Embryonic facial prominence (tissue), 1 donor: Measurements from ENCODE around the gene OR4D9.

Source experiments
- DNase-seq: peaks from one replicate; pipeline ENCODE4 v3.0.0-alpha.2; 2016; ENCODE audit errors: extremely low spot score

The OR4D9 gene

DNA sequence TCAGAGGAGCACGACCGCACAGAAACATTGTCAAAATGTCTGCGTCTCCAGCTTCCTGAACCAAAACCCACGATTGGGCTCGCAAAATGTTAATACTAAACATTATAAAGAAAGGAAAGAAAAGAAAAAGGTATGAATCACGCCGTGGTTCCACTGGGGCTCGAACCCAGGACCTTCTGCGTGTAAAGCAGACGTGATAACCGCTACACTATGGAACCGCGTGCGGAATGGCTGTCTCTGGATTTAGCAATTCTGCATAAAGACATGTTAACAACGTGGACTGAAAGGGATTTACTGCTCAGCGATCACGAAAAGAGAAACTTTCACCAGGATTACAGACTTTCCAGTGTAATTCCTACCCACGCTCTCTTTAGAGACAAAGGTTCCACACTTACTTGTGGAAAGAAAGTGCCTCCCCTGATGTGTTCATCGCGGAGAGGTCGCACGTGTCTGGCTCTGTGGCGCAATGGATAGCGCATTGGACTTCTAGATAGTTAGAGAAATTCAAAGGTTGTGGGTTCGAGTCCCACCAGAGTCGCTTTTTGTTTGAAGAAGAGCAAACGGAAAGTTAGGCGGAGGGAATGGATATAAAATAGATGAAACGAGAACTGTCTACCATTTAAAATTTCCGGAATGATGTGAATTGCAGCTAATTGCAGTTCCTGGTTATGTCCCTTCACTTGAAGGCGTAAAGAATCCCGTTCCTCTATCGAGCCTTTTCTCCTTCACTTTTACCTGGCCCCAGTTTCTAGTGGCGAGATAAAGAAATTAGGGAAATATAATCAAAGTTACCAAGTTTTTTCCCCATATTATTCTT, 39.7 kb downstream of the OR4D9 start:
- peak; percentile 83 for DNase-seq

DNA sequence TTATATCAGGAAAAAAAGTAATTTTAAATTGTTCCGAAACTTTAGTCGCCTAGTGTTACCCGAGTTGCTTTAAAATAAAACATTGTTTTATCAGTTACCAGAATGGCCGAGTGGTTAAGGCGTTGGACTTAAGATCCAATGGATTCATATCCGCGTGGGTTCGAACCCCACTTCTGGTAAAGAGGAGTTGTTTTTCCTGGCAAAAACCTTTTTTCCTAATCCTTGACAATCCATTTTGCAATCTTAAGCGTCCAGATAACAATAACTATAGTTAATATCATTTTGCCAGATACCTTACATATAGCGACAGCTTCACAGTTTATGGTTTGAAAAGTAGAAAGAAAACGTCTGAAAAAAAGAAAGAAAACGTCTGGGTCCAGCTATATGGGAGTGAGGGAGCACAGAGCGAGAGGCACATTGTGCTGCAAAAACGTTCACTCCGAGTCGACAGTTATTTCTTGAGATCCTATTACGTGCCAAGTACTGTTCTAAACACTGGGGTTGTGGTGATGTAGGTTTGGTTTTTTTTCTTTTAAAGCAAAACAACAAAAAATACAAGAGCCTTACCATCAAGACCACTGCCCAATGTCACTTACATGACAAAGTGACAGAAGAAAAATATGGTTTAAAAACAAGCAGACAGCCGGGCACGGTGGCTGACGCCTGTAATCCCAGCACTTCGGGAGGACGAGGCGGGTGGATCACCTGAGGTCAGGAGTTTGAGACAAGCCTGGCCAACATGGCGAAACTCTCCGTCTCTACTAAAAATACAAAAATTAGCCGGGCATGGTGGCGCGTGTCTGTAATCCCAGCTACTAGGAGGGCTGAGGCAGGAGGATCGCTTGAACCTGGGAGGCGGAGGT, 40.6 kb downstream of the OR4D9 start:
- DNase-seq: peak; percentile 50

- no peak for DNase-seq
Measured at GRCh38 chr11:59552844-59553243, 41.5 kb downstream of the OR4D9 start.

DNA sequence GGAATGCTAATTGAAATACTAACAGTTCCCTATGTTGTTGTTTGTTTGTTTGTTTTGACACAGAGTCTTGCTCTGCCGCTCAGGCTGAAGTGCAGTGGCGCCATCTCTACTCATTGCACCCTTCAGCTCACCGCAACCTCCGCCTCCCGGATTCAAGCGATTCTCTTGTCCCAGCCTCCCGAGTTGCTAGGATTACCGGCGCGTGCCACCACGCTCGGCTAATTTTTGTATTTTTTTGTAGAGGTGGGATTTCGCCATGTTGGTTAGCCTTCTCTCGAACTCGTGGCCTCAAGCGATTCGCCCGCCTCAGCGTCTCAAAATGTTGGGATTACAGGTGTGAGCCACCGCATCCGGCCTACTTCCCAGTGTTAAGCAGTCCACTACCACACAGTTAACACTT, 42.0 kb downstream of the OR4D9 start:
- DNase-seq: no peak

DNA sequence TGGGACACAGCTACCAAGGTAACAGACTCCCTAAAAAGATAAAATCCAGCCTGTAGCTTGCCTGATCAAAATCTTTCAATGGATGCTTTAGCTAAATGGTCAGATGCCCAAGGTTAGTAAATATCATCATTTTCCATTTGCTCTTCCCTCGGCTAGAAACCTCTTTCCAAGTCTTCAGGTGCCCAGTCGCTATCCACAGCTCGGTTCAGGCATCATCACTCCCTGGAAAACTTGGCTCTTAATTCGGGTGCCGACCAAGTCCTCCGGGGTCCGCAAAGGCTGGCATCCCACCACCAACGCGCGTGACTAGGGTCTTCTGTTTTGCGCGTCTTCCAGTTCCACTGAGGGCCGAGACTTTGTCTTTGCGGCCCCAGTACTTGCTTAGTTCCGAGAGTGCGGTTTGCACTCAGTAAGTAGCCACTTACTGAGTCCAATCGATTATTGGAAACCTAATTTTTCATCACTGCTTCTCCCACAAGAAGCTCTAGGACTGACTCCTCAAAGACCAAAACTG, 44.3 kb downstream of the OR4D9 start:
- DNase-seq: no peak

- DNase-seq: peak; percentile 44
Measured at GRCh38 chr11:59556115-59556916, 45.0 kb downstream of the OR4D9 start.

GRCh38 chr11:59556917-59557348, 45.6 kb downstream of the OR4D9 start:
- DNase-seq: no peak

GRCh38 chr11:59558270-59558643, 46.9 kb downstream of the OR4D9 start:
- DNase-seq: no peak

DNA sequence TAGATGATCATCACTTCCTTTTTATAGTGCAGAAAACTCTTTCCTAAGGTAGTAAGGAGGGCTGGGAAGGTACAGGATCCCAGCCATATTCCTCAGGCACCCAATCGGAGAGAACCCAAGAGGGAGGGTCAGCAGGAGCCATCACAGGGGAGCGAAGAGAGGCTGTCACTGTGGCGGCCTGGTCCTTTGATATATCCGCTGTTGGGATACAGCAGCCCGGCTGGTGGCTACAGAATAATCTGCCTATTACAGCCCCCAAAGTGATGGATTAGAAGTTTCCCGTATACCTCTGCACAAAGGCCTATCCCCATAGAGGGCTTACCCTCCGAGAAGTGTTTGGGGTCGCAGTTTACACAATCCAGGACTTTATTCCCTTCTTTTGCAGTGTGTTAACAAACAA, 48.5 kb downstream of the OR4D9 start:
- no peak for DNase-seq

- DNase-seq: peak; percentile 27
Measured at GRCh38 chr11:59560290-59560701, 49.0 kb downstream of the OR4D9 start.

DNA sequence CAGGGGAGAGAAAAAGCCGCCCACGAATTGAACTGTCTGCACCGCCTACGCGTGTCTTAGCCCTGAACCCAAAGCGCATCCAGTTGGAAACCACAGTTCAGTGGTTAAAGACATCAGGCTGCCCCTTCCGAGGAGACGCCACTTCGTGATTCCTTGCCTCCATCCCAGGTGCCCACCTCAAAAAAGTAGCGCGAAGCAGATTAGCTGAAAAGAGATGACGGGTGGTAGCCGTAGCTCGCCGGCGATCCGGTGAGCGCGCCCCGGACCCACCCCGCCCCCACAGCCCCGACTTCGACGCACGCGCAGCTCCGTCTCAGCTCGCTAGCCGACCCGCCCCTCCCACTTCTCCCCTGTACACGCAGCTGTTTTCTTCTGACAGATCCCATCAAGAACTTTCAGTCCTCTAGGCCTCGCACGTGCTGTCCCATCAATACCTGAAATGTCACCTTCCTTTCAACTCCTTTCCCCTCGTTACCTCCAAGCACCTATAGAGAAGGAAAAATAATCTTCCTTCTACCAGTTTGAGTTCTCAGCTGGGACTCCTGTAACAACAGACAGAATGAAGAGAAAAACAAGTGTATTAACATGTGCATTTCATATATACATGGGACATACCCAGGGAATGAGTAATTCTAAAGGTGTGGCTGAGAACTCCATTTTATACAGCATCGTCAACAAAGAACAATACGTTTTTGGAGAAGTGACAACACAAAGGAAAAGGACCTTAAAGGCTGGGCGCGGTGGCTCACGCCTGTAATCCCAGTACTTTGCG, 49.5 kb downstream of the OR4D9 start:
- peak; percentile 69 for DNase-seq

DNA sequence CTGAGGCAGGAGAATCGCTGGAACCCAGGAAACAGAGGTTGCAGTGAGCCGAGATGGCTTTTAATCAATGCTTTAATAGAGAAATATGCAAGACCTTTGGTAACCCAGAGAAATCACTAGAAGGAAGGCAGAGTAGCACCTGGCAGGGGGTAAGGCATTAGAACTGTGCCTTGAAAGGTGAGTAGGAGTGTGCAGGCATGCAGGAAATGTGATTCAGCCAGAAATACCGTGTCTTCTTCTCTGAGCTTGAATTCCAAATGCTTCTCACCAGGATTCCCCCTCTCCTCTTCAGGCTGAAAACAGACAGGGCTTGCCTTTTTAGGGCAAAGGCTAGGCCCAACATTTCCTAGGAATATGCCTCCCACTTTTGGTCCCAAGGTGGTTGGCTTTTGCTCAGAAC, 51.0 kb downstream of the OR4D9 start:
- DNase-seq: no peak
